Peyer's patch (tissue), 4 donors: ENCODE measurements around the gene CDK10.

Experiments
- POLR2A ChIP-seq, 2 donors: fragments of 450-650 bp; IDR thresholded peaks; one replicate each; pipeline ENCODE4 v1.5.1; 2017; ENCODE audit warnings: antibody characterized with exemption in 2 of 2, mild to moderate bottlenecking in 2 of 2, moderate library complexity in 2 of 2
- TF ChIP-seq, protein P1 (sequence below), 6 experiments: fragments of 450-650 bp in 4 of 6; fragments of 200-600 bp in 2 of 6; sonication (generic) in 1 of 6; IDR thresholded peaks; one replicate each; pipeline ENCODE4 v1.5.1; 2017 to 2019; ENCODE audit warnings: antibody characterized with exemption in 6 of 6, mild to moderate bottlenecking in 3 of 6, moderate library complexity in 1 of 6

DNA sequence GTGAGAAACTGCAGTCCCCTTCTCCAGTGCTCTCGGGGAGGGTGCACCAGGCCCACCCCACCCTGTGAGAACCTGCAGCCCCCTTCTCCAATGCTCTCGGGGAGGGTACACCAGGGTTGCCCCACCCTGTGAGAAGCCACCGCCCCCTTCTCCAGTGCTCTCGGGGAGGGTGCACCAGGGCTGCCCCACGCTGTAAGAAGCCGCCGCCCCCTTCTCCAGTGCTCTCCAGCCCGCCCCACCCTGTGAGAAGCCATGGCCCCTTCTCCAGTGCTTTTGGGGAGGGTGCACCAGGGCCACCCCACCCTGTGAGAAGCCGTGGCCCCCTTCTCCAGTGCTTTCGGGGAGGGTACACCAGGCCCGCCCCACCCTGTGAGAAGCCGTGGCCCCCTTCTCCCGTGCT, 16.7 kb upstream of the CDK10 start:
- TF ChIP-seq, protein P1, sequence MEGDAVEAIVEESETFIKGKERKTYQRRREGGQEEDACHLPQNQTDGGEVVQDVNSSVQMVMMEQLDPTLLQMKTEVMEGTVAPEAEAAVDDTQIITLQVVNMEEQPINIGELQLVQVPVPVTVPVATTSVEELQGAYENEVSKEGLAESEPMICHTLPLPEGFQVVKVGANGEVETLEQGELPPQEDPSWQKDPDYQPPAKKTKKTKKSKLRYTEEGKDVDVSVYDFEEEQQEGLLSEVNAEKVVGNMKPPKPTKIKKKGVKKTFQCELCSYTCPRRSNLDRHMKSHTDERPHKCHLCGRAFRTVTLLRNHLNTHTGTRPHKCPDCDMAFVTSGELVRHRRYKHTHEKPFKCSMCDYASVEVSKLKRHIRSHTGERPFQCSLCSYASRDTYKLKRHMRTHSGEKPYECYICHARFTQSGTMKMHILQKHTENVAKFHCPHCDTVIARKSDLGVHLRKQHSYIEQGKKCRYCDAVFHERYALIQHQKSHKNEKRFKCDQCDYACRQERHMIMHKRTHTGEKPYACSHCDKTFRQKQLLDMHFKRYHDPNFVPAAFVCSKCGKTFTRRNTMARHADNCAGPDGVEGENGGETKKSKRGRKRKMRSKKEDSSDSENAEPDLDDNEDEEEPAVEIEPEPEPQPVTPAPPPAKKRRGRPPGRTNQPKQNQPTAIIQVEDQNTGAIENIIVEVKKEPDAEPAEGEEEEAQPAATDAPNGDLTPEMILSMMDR (IDR thresholded peaks at IDR 0.05), result no peak
- TF ChIP-seq POLR2A (IDR thresholded peaks at IDR 0.05), result no peak
